Activated CD4-positive, alpha-beta T cell treated with anti-CD3 and anti-CD28 coated beads, Interleukin-2, Interleukin-4, amounts not matched to agents 100 ng/mL and 50 ng/mL, durations not matched to agents 16 hours and 8 hours (primary cell): ENCODE results near the gene PFDN1.

Source experiments
- DNase-seq: peaks from one replicate; pipeline ENCODE4 v3.0.0-alpha.2; 2020; ENCODE audit warnings: low spot score

PFDN1 gene

GRCh38 chr5:140296289-140296688 is 6.6 kb downstream of the PFDN1 start:
- DNase-seq: no peak

- no peak for DNase-seq
Observed at GRCh38 chr5:140295414-140295813, 7.5 kb downstream of the PFDN1 start.

GRCh38 chr5:140294753-140295152 is 8.1 kb downstream of the PFDN1 start:
- no peak for DNase-seq

- DNase-seq: no peak
Observed at GRCh38 chr5:140293849-140294100, 9.1 kb downstream of the PFDN1 start.

GRCh38 chr5:140293091-140293848 is 9.6 kb downstream of the PFDN1 start:
- DNase-seq: no peak

GRCh38 chr5:140292212-140293036 is 10.5 kb downstream of the PFDN1 start:
- no peak for DNase-seq

- DNase-seq: no peak
Observed at GRCh38 chr5:140287801-140288521, 14.9 kb downstream of the PFDN1 start.

- no peak for DNase-seq
Observed at GRCh38 chr5:140286424-140286823, 16.5 kb downstream of the PFDN1 start.

GRCh38 chr5:140284013-140284412 is 18.9 kb downstream of the PFDN1 start:
- no peak for DNase-seq

- no peak for DNase-seq
Observed at GRCh38 chr5:140282266-140282665, 20.6 kb downstream of the PFDN1 start.

- no peak for DNase-seq
Observed at GRCh38 chr5:140275837-140276236, 27.1 kb downstream of the PFDN1 start.

GRCh38 chr5:140273401-140273877 is 29.5 kb downstream of the PFDN1 start:
- no peak for DNase-seq

- DNase-seq: no peak
Observed at GRCh38 chr5:140270008-140270407, 32.9 kb downstream of the PFDN1 start.

GRCh38 chr5:140267559-140268018 is 35.3 kb downstream of the PFDN1 start:
- DNase-seq: no peak

GRCh38 chr5:140267201-140267540 is 35.7 kb downstream of the PFDN1 start:
- no peak for DNase-seq

GRCh38 chr5:140266471-140267200 is 36.3 kb downstream of the PFDN1 start:
- no peak for DNase-seq

GRCh38 chr5:140265845-140266244 is 37.1 kb downstream of the PFDN1 start:
- DNase-seq: no peak

- no peak for DNase-seq
Observed at GRCh38 chr5:140262839-140263238, 40.1 kb downstream of the PFDN1 start.

- DNase-seq: no peak
Observed at GRCh38 chr5:140262221-140262620, 40.7 kb downstream of the PFDN1 start.

- DNase-seq: no peak
Observed at GRCh38 chr5:140261403-140262171, 41.3 kb downstream of the PFDN1 start.

- DNase-seq: no peak
Observed at GRCh38 chr5:140260089-140260656, 42.7 kb downstream of the PFDN1 start.
